Hippocampal formation (tissue), 2 donors: ENCODE measurements around the gene MBNL2.

Experiments
- DNase-seq, 2 donors: peaks; one replicate each; lab custom pipeline; 2025; lab: John Stamatoyannopoulos, UW

Gene MBNL2

GRCh38 chr13:97422118-97423054 lies 200.3 kb downstream of the MBNL2 start:
- no peak for DNase-seq

- DNase-seq: peak; percentile 4 to 72
These were observed 201.3 kb downstream of the MBNL2 start for GRCh38 chr13:97423300-97424045.

GRCh38 chr13:97425590-97425989 lies 203.5 kb downstream of the MBNL2 start:
- no peak for DNase-seq

- DNase-seq: no peak
These were observed 204.6 kb downstream of the MBNL2 start for GRCh38 chr13:97426695-97427094.

GRCh38 chr13:97429681-97430081 lies 207.5 kb downstream of the MBNL2 start:
- DNase-seq: peak; percentile 27 to 78

GRCh38 chr13:97430296-97430695 lies 208.2 kb downstream of the MBNL2 start:
- DNase-seq: no peak

- no peak for DNase-seq
These were observed 209.1 kb downstream of the MBNL2 start for GRCh38 chr13:97431171-97431764.

- DNase-seq: peak in 1 of 2 donors; percentile 71
These were observed 210.2 kb downstream of the MBNL2 start for GRCh38 chr13:97432232-97432916.

- peak; percentile 99 to 100 for DNase-seq
These were observed 211.0 kb downstream of the MBNL2 start for GRCh38 chr13:97432917-97433726.

- peak; percentile 85 to 87 for DNase-seq
These were observed 211.7 kb downstream of the MBNL2 start, which contains the start of gene RAP2A for GRCh38 chr13:97433727-97434396. Gene RAP2A, plus strand, starts transcription at chr13:97434169. Its CDS starts 302 bp downstream, at chr13:97434471.

- DNase-seq: peak; percentile 22 to 44
These were observed 212.5 kb downstream of the MBNL2 start for GRCh38 chr13:97434397-97435201.

- no peak for DNase-seq
These were observed 213.2 kb downstream of the MBNL2 start for GRCh38 chr13:97435323-97435722.

- no peak for DNase-seq
These were observed 213.7 kb downstream of the MBNL2 start for GRCh38 chr13:97435794-97436193.

GRCh38 chr13:97436845-97437244 lies 214.7 kb downstream of the MBNL2 start:
- DNase-seq: no peak

- DNase-seq: no peak
These were observed 215.6 kb downstream of the MBNL2 start for GRCh38 chr13:97437729-97438128.

- no peak for DNase-seq
These were observed 216.9 kb downstream of the MBNL2 start for GRCh38 chr13:97438856-97439595.

- no peak for DNase-seq
These were observed 218.6 kb downstream of the MBNL2 start for GRCh38 chr13:97440598-97441170.

- no peak for DNase-seq
These were observed 219.2 kb downstream of the MBNL2 start for GRCh38 chr13:97441368-97441767.
